Stimulated activated CD8-positive, alpha-beta memory T cell treated with anti-CD3 and anti-CD28 coated beads, Interleukin-2, amount 100 ng/mL, for 48 hours (primary cell): ENCODE measurements around the gene PCSK2.
"Not testable (repeated sequence)": the region's sequence is repeated elsewhere in the genome, so short reads cannot be mapped to it uniquely, and the experiment has no call there.

Source experiments
- DNase-seq, 2 donors: peaks; one replicate each; pipeline ENCODE4 v3.0.0-alpha.2; 2020; ENCODE audit warnings: low read depth in 2 of 2

The PCSK2 gene

GRCh38 chr20:17226410-17227218 lies at the start of gene PCSK2:
TSS of gene PCSK2 (plus strand) at chr20:17227040. CDS start at chr20:17227306, 266 bp downstream.
- no peak for DNase-seq

- no peak for DNase-seq
These were observed 49.5 kb upstream of the PCSK2 start for GRCh38 chr20:17177341-17177740.

- no peak for DNase-seq
These were observed 47.0 kb upstream of the PCSK2 start for GRCh38 chr20:17179840-17180239.

- no peak for DNase-seq
These were observed 36.7 kb upstream of the PCSK2 start for GRCh38 chr20:17189976-17190695.

GRCh38 chr20:17197041-17197440 lies 29.8 kb upstream of the PCSK2 start:
- DNase-seq, result no peak

GRCh38 chr20:17202030-17202429 lies 24.8 kb upstream of the PCSK2 start:
- no peak for DNase-seq

- DNase-seq, result no peak
These were observed 24.2 kb upstream of the PCSK2 start for GRCh38 chr20:17202673-17203072.

- no peak for DNase-seq
These were observed 21.6 kb upstream of the PCSK2 start for GRCh38 chr20:17205084-17205813.

GRCh38 chr20:17210387-17210786 lies 16.5 kb upstream of the PCSK2 start:
- no peak for DNase-seq

- no peak for DNase-seq
These were observed 15.9 kb upstream of the PCSK2 start for GRCh38 chr20:17210983-17211382.

- no peak for DNase-seq
These were observed 11.7 kb upstream of the PCSK2 start for GRCh38 chr20:17215167-17215566.

- DNase-seq, result not testable (repeated sequence)
These were observed 7.0 kb upstream of the PCSK2 start for GRCh38 chr20:17219856-17220255.

GRCh38 chr20:17223553-17223952 lies 3.3 kb upstream of the PCSK2 start:
- no peak for DNase-seq

GRCh38 chr20:17225851-17226409 lies 910 bp upstream of the PCSK2 start:
- no peak for DNase-seq

GRCh38 chr20:17227219-17227575 lies 357 bp downstream of the PCSK2 start:
- no peak for DNase-seq

- no peak for DNase-seq
These were observed 1.1 kb downstream of the PCSK2 start for GRCh38 chr20:17227669-17228623.

- no peak for DNase-seq
These were observed 1.8 kb downstream of the PCSK2 start for GRCh38 chr20:17228624-17229061.

- no peak for DNase-seq
These were observed 2.4 kb downstream of the PCSK2 start for GRCh38 chr20:17229256-17229655.

GRCh38 chr20:17233626-17234025 lies 6.8 kb downstream of the PCSK2 start:
- DNase-seq, result no peak

- no peak for DNase-seq
These were observed 9.9 kb downstream of the PCSK2 start for GRCh38 chr20:17236766-17237165.

- no peak for DNase-seq
These were observed 21.4 kb downstream of the PCSK2 start for GRCh38 chr20:17248224-17248623.
